ENCODE results near the gene BACE2.
"Not testable (repeated sequence)": the region's sequence is repeated elsewhere in the genome, so short reads cannot be mapped to it uniquely, and the experiment has no call there.

DNA sequence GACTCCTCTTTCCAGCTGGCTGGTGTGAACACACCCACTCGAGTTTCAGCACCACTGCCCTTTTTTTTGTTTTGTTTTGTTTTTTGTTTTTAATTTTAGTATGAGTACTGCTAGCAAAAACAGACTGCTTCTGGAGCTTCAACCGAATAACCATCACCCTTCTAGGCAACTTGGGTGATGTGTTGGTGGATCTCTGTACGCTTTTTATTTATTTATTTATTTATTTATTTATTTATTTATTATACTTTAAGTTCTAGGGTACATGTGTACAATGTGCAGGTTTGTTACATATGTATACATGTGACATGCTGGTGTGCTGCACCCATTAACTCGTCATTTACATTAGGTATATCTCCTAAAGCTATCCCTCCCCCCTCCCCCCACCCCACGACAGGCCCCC, 30.7 kb downstream of the BACE2 start:
- TF ChIP-seq, protein P1, sequence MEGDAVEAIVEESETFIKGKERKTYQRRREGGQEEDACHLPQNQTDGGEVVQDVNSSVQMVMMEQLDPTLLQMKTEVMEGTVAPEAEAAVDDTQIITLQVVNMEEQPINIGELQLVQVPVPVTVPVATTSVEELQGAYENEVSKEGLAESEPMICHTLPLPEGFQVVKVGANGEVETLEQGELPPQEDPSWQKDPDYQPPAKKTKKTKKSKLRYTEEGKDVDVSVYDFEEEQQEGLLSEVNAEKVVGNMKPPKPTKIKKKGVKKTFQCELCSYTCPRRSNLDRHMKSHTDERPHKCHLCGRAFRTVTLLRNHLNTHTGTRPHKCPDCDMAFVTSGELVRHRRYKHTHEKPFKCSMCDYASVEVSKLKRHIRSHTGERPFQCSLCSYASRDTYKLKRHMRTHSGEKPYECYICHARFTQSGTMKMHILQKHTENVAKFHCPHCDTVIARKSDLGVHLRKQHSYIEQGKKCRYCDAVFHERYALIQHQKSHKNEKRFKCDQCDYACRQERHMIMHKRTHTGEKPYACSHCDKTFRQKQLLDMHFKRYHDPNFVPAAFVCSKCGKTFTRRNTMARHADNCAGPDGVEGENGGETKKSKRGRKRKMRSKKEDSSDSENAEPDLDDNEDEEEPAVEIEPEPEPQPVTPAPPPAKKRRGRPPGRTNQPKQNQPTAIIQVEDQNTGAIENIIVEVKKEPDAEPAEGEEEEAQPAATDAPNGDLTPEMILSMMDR (IDR thresholded peaks at IDR 0.05) = not testable (repeated sequence)
- TF ChIP-seq POLR2A (IDR thresholded peaks at IDR 0.05) = not testable (repeated sequence)

All from thyroid gland (tissue), 4 donors.